ENCODE results near the gene EPS15.
"Not testable (repeated sequence)": the region's sequence is repeated elsewhere in the genome, so short reads cannot be mapped to it uniquely, and the experiment has no call there.

Gene EPS15

GRCh38 chr1:51415963-51416362 is 103.1 kb downstream of the EPS15 start:
- no peak for TF ChIP-seq CTCF (IDR thresholded peaks at IDR 0.05; ENCODE audit: low read depth, low read length)
- no peak overlapping the region for H3K4me3 ChIP-seq (replicated peaks in 1 of 2; ENCODE audit: low read depth in 2 of 2, low read length in 2 of 2)
- no peak for DNase-seq (ENCODE audit: low read depth in 2 of 2)

- no peak for DNase-seq (ENCODE audit: low read depth in 2 of 2)
- H3K4me3 ChIP-seq (replicated peaks in 1 of 2; ENCODE audit: low read depth in 2 of 2, low read length in 2 of 2), result no peak overlapping the region
- no peak for TF ChIP-seq CTCF (IDR thresholded peaks at IDR 0.05; ENCODE audit: low read depth, low read length)
Observed at GRCh38 chr1:51414811-51415210, 104.3 kb downstream of the EPS15 start.

DNA sequence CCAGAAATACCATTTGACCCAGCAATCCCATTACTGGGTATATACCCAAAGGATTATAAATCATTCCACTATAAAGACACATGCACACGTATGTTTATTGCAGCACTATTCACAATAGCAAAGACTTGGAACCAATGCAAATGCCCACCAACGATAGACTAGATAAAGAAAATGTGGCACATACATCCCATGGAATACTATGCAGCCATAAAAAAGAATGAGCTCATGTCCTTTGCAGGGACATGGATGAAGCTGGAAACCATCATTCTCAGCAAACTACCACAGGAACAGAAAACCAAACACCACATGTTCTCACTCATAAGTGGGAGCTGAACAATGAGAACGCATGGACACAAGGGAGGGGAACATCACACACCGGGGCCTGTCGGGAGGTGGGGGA is 107.2 kb downstream of the EPS15 start:
- H3K4me3 ChIP-seq (replicated peaks in 1 of 2; ENCODE audit: low read depth in 2 of 2, low read length in 2 of 2); DNase-seq (ENCODE audit: low read depth in 2 of 2): not testable (repeated sequence)

DNA sequence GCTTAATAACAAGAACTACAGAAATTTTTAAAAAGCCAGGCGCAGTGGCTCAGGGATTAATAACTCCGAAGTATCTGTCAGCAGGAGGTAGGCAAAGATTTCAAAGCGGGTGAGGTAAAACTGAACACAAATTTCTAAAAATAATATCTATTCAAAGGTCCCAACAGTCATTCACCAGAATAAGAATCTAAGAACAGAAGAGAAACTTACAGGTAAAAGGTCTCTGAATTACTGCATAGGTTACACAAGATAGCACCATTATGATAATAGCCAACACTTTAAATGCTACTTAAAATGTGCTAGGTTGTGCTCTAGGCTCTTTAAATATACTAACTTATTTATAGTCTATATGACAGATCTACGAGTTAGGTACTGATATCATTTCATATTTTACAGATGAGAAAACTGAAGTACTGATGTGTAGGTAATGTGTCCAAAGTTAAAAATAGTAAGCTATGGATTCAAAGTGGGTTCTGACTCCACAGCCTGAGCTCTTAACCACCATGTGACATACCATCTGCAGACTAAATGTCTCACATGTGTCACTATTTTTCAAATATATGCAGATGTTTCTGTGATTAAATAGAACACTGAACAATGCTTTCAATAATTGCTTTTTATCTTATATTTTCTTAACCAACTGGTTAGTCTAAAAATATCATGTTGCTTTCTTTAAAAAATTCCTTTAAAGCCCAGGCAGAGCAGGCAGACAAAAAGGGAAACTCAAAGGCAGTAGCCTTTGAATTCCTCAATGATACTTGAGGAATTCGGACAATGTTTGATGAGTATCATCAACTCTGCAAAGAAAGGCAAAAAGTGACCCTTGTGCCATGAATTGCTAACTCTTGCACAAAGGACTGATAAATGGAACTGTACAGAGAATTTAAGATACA is 108.3 kb downstream of the EPS15 start:
- TF ChIP-seq CTCF (IDR thresholded peaks at IDR 0.05; ENCODE audit: low read depth, low read length), result no peak
- no peak overlapping the region for H3K4me3 ChIP-seq (replicated peaks in 1 of 2; ENCODE audit: low read depth in 2 of 2, low read length in 2 of 2)
- peak; percentile 20 to 34 for DNase-seq (ENCODE audit: low read depth in 2 of 2)

DNA sequence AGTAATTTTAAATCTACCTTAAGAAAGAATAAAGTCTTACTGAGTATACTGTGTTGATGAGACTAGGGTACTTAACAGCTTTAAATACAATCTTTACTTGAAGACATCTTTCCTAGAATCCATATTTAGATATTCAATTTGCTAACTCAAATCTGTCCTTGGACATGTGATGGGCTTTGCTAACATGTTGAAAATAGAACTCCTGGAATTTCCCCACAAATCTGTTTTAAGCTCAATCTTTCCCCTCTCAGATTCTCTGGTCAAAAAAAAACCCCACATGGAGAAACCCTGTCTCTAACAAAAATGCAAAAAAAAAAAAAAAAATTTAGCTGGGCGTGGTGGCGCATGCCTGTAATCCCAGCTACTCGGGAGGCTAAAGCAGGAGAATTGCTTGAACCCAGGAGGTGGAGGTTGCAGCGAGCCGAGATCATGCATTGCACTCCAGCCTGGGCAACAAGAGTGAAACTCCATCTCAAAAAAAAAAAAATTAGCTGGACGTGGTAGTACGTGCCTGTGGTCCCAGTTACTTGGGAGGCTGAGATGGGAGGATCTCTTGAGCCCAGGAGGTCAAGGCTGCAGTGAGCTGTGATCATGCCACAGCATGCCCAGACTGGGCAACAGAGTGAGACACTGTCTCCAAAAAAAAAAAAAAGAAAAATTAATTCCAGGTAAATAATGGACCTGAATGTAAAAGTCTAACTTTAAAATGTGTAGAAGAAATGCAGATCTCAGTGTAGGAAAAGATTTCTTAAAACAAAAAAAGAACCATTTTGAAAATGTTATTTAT is 109.1 kb downstream of the EPS15 start:
- DNase-seq (ENCODE audit: low read depth in 2 of 2); H3K4me3 ChIP-seq (replicated peaks in 1 of 2; ENCODE audit: low read depth in 2 of 2, low read length in 2 of 2): not testable (repeated sequence)

GRCh38 chr1:51392241-51392640 is 126.8 kb downstream of the EPS15 start:
- H3K4me3 ChIP-seq (replicated peaks in 1 of 2; ENCODE audit: low read depth in 2 of 2, low read length in 2 of 2), result no peak overlapping the region
- DNase-seq (ENCODE audit: low read depth in 2 of 2), result no peak
- TF ChIP-seq CTCF (IDR thresholded peaks at IDR 0.05; ENCODE audit: low read depth, low read length), result no peak

DNA sequence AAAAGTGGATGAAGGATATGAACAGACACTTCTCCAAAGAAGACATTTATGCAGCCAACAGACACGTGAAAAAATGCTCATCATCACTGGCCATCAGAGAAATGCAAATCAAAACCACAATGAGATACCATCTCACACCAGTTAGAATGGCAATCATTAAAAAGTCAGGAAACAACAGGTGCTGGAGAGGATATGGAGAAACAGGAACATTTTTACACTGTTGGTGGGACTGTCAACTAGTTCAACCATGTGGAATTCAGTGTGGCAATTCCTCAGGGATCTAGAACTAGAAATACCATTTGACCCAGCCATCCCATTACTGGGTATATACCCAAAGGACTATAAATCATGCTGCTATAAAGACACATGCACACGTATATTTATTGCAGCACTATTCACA is 128.4 kb downstream of the EPS15 start:
- not testable (repeated sequence) for H3K4me3 ChIP-seq (replicated peaks in 1 of 2; ENCODE audit: low read depth in 2 of 2, low read length in 2 of 2); DNase-seq (ENCODE audit: low read depth in 2 of 2)

GRCh38 chr1:51387288-51387687 is 131.8 kb downstream of the EPS15 start:
- DNase-seq (ENCODE audit: low read depth in 2 of 2); H3K4me3 ChIP-seq (replicated peaks in 1 of 2; ENCODE audit: low read depth in 2 of 2, low read length in 2 of 2): not testable (repeated sequence)

DNA sequence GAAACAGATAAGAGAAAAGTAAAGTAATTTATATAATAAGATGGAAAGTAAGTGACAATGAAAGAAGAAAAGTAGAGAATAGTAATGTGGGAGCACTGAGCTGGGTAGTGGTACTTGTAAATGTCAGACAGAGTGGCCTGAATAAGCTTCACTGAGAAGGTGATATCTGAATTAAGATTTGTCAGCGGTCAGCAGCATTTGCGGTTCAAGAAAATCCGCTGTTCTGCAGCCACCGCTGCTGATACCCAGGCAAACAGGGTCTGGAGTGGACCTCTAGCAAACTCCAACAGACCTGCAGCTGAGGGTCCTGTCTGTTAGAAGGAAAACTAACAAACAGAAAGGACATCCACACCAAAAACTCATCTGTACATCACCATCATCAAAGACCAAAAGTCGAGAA is 132.8 kb downstream of the EPS15 start:
- not testable (repeated sequence) for DNase-seq (ENCODE audit: low read depth in 2 of 2); H3K4me3 ChIP-seq (replicated peaks in 1 of 2; ENCODE audit: low read depth in 2 of 2, low read length in 2 of 2)
